ENCODE results near the gene ZNF609.

DNA sequence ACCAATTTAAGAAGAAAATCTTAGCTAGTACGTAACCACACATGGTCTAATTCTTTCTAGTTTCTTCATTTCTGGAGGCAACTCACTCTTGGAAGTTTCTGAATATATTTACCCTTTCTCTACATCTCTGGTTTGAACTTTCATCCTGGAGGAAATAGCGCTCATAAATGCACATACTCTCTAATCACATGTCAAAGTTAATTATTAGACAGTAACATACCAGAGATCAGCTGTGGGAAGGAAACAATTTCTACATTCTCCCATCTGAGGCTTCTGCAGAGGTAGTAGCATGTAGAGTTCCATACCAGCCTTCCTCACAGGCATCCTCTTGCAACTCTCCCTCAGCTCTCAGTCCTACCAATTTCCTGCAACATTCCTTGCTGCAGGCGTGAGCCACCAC, 182.5 kb downstream of the ZNF609 start:
- TF ChIP-seq YY1 (IDR thresholded peaks at IDR 0.05; ENCODE audit: insufficient read depth, insufficient read length) = no peak
- no peak for TF ChIP-seq ZNF274 (IDR thresholded peaks at IDR 0.05; ENCODE audit: low read depth, low read length)
- no peak for TF ChIP-seq SUZ12 (IDR thresholded peaks at IDR 0.05; ENCODE audit: extremely low read depth, insufficient read depth, insufficient read length)
